Stimulated activated CD4-positive, alpha-beta T cell treated with anti-CD3 and anti-CD28 coated beads, Interleukin-4, amount 100 ng/mL, for 24 hours (primary cell): ENCODE results near the gene SNX8.
"Not testable (repeated sequence)": the region's sequence is repeated elsewhere in the genome, so short reads cannot be mapped to it uniquely, and the experiment has no call there.

ENCODE experiments used
- DNase-seq: peaks from one replicate; pipeline ENCODE4 v3.0.0-alpha.2; 2020

SNX8 gene

DNA sequence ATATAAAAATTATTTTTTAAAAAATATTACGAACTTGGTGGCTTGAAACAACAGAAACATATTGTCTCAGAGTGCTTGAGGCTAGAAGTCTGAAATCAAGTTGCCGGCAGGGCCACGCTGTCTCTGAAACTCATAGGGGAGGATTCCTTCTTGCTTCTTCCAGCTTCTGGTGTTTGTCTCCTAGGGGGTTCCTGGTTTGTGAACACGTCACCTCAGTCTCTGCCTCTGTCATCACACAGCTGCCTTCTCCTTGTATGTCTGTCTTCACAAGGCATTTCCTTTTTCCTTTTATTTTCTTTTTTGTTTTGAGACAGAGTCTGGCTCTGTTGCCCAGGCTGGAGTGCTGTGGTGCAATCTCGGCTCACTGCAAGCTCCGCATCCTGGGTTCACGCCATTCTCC lies 12.7 kb upstream of the SNX8 start:
- no peak for DNase-seq

DNA sequence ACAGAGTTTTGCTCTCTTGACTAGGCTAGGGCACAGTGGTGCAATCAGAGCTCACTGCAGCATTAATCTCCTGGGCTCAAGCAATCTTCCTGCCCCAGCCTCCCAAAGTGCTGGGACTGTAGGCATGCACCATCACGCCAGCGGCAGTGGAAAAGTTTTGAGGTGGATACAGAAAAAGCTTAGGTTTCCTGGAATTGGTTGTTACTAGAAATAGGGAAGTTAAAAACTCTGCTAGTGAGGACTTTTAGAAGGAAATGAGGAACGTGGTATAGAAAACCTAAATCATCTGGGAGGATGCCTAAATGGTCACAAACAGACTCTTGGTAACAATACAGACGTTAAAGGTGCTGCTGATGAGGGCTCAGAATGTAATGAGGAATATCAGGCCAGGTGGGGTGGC lies 10.9 kb upstream of the SNX8 start:
- no peak for DNase-seq

DNA sequence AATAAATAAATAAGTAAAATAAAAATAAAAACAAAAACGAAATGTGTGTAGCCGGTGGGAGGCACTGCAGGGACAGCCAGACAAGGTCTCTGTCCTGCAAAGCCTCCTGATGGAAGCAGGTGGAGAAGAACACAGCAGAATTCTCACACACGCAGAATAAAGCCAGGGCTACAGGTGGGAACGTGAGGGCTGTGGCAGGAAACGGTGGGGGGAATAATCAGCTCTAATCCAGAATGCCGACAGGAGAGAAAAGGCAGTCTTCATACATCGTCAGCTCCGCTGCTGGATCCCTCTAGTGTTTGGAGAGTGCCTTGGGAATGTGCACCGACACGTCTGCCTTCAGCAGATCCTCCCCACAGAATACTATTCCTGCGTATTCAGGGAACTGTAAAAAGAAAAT lies 6.8 kb upstream of the SNX8 start:
- DNase-seq: no peak

DNA sequence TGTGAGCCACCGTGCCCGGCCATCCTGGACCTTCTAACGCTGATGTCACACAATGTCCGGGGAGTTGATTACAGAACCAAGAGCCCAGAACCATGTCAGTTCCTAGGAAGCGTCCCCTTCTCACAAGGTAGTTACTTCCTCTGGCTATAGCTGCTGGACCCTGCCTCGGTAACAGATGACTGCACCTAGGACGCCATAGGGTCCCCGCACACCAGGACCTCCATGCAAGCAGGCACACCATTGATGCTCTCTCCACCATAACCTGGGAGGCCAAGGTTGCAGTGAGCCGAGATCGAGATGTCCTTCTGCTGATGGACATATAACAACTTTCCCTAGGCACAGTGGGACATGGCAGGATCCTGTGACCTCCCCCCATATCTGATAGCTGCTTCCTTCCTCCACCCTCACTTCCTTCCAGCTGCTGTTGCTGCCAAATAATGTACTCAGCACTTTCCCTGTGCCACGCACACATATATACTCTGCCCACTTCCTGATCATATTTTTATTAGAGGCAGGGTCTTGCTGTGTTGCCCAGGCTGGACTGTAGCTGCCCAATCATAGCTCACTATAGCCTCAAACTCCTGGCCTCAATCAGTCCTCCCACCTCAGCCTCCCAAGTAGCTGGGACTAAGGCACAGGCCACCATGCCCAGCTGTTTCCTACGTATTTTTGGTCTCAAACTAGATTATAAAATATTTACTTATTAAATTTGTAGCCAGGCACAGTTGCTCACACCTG lies 3.5 kb upstream of the SNX8 start:
- no peak for DNase-seq

DNA sequence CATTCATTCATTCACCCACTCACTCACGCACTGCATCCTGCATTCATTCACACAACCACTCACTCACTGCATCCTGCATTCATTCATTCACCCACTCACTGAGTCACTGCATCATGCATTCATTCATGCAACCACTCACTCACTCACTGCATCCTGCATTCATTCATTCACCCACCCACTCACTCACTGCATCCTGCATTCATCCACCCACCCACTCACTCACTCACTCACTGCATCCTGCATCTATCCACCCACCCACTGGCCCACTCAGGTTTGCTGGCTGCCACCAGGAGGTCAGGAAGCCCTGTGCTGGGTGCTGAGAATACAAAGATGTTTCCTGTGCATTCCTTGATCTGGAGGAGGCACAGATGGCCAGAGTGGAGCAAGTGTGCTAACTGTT lies 2.3 kb upstream of the SNX8 start:
- no peak for DNase-seq

DNA sequence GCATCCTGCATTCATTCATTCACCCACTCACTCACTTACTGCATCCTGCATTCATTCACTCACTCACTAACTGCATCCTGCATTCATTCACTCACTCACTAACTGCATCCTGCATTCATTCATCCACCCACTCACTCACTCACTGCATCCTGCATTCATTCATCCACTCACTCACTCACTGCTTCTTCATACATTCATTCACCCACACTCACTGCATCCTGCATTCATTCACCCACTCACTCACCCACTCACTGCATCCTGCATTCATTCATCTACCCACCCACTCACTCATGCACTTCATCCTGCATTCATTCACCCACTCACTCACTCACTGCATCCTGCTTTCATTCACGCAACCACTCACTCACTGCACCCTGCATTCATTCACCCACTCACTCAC lies 1.5 kb upstream of the SNX8 start:
- no peak for DNase-seq

DNA sequence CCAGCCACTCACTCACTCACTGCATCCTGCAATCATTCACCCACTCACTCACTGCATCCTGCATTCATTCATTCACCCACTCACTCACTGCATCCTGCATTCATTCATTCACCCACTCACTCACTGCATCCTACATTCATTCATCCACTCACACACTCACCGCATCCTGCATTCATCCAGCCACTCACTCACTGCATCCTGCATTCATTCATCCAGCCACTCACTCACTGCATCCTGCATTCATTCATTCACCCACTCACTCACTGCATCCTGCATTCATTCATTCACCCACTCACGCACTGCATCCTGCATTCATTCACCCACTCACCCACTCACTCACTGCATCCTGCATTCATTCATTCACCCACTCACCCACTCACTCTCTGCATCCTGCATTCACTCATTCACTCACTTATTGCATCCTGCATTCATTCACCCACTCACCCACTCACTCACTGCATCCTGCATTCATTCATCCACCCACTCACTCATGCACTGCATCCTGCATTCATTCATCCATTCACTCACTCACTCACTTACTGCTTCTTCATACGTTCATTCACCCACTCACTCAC lies 802 bp upstream of the SNX8 start:
- DNase-seq: not testable (repeated sequence)

DNA sequence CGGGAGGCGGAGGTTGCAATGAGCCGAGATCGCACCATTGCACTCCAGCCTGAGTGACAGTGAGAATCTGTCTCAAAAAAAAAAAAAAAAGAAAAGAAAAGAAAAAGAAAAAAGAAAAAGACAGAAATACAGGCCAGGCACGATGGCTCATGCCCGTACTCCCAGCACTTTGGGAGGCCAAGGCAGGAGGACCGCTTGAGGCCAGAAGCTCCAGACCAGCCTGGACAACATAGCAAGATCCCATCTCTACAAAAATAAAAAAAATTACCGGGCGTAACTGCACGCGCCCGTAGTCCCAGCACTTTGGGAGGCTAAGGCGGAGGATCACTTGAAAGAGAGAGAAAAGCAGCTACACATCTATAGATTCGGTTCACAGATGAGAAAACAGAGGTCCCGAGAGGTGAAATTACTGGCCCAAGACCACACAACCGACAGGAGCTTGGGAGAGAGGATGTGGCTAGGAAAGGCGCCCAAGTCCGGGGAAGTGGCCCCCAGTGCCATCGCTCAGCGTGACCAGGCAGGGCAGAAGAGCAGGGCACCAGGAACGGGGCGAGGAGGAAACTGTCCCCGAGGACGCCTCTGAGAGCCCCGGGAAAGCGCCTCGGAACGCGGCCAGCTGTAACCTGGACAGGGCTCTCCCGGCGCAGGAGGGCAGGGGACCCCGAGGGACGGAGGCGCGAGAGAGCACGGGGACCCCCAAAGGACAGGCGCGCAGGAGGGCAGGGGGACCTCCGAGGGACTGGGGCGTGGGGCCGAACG lies 612 bp downstream of the SNX8 start:
- DNase-seq: no peak

DNA sequence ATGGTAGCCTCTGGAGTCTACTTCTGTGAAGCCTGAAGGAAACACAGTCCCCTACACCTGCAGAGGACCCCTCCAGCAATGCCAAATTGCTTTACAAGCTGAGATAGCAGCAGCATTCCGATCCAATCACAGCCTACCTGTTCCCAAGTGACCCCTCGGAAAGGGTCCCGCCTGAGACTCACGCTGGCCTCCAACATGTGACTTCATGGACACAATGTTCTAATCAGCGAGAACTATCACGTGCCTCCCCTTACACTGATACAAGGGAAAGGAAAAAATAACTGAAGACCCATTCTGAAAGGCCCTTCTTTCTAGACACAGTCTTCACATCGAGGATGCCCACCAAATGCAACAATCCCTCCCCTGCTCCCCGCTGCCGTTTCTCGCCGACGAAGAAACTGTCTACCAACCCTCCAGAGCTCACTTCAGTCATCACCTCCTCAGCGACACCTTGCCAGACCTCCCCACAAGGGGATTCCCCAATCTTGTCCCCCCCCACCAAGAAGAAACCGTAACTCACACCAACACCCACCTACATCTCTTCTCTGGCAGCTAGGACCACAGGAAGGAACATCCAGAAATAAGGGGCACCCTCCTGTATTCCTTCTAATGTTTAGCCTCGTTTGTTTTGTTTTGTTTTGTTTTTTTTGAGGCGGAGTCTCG lies 1.8 kb downstream of the SNX8 start:
- DNase-seq: no peak

DNA sequence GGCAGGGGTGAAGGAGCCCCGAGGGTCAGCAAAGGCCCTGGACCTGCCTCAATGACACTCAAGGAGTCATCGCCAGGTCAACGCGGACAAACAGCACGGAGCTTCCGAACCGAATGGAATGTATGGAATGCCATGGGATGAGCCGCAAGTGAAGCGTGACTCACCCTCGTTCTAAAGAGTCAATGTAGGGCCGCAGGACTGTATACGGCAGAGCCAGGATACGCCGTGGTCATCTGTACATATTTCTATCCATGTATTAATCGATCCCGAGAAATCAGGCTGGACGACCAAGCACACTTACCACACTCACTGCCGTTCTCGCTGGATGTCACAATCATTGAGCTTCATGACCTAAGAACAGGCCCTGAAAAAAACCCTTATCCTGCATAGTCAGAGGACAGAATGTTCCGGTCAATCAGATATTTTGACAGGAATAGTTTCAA lies 4.3 kb downstream of the SNX8 start:
- DNase-seq: no peak

DNA sequence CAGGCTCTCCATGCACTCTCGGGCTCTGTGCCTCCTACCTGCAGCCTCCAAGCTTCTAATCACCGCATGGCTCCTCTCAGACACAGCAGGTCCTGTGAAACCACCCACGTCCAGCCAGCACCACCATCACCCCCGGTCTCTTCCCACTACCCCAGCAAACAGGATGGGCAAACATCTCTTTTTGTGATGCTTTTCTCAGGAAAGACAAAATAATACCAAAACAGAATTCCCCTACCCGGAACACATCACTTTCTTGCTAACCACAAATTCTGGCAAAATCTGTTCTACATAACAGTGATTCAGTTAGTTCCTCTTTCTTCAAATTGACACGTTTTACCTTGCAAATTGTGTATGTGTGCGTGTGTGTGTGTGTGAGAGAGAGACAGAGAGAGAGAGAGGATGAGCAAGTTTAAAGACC lies 6.5 kb downstream of the SNX8 start:
- no peak for DNase-seq

DNA sequence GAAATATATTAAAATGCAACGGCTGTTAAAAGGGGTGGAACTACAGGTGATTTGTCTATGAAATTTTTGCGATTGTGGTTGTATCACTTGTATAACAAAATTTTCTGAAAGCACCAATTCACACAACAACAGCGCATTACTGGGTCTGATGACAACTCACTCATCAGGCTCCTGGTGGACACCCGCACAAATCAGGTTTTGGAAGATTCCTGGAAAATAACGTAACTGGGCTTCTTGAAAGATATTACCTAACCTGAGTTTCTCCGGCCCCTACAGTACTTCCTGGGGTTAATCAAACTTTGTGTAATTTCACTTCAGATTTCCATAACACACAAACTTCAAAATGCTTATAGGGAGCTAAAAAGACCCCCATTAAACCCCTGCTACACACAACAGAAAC lies 7.6 kb downstream of the SNX8 start:
- DNase-seq: no peak

DNA sequence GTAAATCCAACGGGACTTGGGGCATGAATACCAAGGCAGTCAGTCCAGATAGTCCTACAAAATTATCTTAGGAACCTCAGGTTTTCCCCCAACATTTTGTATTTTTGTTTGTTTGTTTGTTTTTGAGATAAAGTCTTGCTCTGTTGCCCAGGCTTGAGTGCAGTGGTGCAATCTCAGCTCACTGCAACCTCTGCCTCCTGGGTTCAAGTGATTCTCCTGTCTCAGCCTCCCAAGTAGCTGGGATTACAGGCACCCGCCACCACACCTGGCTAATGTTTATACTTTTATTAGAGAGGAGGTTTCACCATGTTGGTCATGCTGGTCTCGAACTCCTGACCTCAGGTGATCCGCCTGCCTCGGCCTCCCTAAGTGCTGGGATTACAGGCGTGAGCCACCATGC lies 9.0 kb downstream of the SNX8 start:
- not testable (repeated sequence) for DNase-seq

DNA sequence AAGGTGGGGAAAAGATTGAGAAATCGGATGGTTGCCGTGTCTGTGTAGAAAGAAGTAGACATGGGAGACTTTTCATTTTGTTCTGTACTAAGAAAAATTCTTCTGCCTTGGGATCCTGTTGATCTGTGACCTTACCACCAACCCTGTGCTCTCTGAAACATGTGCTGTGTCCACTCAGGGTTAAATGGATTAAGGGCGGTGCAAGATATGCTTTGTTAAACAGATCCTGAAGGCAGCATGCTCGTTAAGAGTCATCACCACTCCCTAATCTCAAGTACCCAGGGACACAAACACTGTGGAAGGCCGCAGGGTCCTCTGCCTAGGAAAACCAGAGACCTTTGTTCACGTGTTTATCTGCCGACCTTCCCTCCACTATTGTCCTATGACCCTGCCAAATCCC lies 10.7 kb downstream of the SNX8 start:
- not testable (repeated sequence) for DNase-seq

DNA sequence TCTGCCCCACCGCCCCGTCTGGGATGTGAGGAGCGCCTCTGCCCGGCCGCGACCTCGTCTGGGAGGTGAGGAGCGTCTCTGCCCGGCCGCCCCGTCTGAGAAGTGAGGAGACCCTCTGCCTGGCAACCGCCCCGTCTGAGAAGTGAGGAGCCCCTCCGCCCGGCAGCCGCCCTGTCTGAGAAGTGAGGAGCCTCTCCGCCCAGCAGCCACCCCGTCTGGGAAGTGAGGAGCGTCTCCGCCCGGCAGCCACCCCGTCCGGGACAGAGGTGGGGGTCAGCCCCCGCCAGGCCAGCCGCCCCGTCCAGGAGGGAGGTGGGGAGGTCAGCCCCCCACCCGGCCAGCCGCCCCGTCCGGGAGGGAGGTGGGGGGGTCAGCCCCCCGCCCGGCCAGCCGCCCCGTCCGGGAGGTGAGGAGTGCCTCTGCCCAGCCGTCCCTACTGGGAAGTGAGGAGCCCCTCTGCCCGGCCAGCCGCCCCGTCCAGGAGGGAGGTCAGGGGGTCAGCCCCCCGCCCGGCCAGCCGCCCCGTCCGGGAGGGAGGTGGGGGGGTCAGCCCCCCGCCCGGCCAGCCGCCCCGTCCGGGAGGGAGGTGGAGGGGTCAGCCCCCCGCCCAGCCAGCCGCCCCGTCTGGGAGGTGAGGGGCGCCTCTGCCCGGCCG lies 11.4 kb downstream of the SNX8 start:
- not testable (repeated sequence) for DNase-seq

DNA sequence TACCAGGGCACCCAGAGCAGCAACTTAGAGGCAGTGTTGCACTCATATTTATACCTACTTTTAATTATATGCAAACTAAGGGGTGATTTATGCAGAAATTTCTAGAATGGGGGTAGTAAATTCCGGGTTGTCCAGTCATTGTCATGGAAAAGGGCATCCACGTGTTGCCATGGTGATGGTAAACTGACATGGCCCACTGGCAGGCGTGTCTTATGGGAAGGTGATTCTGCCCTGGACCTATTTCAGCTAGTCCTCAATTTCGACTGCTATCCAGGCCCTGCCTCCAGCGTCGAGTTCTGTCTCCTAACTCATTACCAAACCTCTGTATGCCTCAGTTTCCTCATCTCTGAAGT lies 12.8 kb downstream of the SNX8 start:
- DNase-seq: no peak

DNA sequence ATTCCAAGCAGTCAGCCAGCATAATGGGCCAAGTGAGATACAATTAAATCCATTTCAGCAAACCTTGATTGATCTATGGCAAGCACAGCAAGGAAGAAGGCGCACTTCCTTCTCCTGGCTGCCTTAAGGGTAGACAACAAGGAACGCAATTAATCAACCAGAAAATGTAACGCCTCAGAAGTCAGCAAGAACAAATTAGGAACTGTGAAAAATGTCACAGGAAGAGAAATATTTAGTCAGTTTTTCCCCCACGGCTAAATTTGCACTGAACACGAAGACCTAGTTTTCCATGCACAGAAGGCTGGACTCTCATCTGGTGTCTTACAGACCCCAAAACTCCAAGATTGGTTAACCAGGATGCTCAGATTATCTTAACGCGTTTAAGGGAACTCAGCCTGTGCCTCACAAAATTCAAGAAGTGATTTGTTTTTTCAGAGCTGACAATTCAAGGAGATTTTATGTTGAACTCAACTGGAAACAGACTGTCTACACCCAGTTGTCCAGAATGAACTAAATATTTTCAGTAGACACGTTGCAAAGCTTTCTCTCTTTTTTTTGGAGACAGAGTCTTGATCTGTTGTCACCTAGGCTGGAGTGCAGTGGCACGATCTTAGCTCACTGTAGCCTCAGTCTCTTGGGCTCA lies 14.2 kb downstream of the SNX8 start:
- no peak for DNase-seq

DNA sequence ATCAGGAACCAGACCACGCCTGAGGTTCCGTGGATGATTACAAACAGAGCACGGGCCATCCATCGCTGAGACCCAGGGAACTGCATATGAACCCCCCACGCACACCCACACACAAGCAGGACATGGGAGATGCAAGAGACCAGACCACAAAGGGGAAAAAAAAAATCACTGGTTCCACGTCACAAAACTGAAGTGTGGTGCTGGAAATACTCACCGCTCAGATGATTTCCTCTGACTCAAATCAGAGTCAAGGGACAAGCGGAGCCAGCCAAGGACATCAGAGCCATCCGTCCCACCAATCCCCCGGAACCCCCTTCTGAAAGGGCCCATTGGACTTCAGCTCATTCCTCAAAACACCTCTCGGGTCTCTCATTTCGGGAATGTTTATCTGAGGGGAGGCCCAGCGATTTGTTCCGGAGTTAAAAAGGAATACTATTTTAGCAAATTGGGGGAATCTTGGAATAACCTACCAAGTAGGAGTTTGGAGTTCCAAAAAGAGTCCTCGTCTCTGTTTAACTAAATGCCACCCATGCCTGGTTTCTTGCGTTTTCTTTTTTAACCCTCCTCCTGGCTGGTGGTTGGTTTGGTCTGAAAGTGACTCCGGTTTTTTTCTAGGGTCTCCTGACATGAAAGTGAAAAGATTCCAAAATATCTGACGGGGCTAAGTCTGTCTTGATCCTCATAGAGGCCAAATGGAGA lies 15.0 kb downstream of the SNX8 start:
- DNase-seq: peak; percentile 11

DNA sequence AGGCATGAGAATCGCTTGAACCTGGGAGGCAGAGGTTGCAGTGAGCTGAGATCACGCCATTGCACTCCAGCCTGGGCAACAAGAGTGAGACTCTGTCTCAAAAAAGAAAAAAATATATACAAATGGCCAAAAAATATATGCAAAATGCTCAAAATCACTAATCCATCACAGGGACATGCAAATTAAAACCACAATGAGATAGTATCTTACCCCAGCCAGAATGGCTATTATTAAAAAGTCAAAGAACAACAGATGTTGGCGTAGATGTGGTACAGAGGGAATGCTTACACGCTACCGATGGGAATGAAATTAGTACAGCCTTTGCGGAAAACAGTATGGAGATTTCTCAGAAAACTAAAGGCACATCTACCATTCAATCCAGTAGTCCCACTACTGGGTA lies 17.4 kb downstream of the SNX8 start:
- DNase-seq: no peak

DNA sequence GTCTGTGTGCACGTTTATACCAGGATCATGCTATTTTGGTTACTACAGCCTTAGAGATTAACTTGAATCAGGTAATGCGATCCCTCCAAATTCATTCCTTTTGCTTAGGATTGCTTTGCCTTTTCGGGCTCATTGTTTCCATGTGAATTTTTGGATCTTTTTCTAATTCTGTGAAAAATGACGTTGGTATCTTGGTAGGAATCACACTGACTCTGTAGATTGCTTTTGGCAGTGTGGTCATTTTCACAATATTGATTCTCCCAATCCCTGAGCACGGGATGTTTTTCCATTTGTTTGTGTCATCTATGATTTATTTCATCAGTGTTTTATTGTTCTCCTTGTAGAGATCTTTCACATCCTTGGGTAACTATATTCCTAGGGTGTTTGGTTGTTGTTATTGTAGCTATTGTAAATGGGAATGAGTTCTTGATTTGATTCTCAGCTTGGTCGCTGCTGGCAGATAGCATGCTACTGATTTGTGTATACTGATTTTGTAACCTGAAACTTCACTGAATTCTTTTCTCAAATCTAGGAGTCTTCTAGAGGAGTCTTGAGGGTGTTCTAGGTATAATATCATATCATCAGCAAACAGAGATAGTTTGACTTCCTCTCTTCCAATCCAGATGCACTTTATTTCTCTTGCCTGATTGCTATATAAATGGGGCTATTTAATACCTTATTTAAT lies 18.2 kb downstream of the SNX8 start:
- no peak for DNase-seq

DNA sequence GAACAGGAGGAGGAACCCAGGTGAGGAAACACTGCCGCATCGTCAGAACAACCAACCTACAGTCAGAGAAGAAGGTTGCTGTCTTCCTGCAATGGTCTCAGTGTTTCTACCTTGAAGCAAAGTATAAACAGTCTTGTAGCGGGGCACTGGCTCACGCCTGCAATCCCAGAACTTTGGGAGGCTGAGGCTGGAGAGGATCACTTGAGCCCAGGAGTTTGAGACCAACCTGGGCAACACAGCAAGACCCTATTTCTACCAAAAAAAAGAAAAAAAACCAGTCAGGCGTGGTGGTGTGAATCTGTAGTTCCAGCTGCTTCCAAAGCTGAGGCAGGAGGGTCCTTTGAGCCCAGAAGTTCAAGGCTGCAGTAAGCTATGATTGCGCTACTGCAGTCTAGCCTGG lies 23.4 kb downstream of the SNX8 start:
- DNase-seq: no peak
